Stomach (tissue), 9 donors: ENCODE measurements around the gene SUN3. TPM values are rescaled to one million over a fixed set of nuclear protein-coding genes. Genes with fewer than 3 reads are reported as not detected.
A peak's percentile ranks its signal among the peaks of the same experiment; 100 is the strongest.

Experiments used
- DNase-seq, 2 donors: peaks; one replicate each; pipeline versions ENCODE4 v3.0.0 to v3.0.0-alpha.2; 2013 to 2019
- H3K27ac ChIP-seq, 5 donors: fragments of 200-600 bp in 4 of 5; sonication (generic) in 4 of 5; one replicate each; pipeline ENCODE4 v1.5.1; 2013 to 2019; ENCODE audit warnings: mild to moderate bottlenecking in 1 of 5, moderate library complexity in 1 of 5
- H3K27me3 ChIP-seq, 3 donors: fragments of 200-600 bp; sonication (generic); one replicate each; pipeline ENCODE4 v1.5.1; 2017 to 2019; ENCODE audit warnings: mixed run types in 1 of 3
- H3K36me3 ChIP-seq, 4 donors: fragments of 200-600 bp; sonication (generic); 1 replicate in 3 of 4; 2 replicates in 1 of 4; pipeline ENCODE4 v1.5.1; 2016 to 2019
- H3K4me1 ChIP-seq, 4 donors: fragments of 200-600 bp; sonication (generic); one replicate each; pipeline ENCODE4 v1.5.1; 2016 to 2019
- H3K4me3 ChIP-seq, 4 donors: fragments of 200-600 bp; sonication (generic) in 3 of 4; one replicate each; pipeline ENCODE4 v1.5.1; 2016 to 2019; ENCODE audit warnings: mild to moderate bottlenecking in 1 of 4
- H3K9me3 ChIP-seq, 4 donors: fragments of 200-600 bp; sonication (generic); one replicate each; pipeline ENCODE4 v1.5.1; 2016 to 2019
- EP300 ChIP-seq: sonication (generic); formaldehyde crosslinking; IDR thresholded peaks from one replicate; pipeline ENCODE4 v1.6.1; 2017; ENCODE audit warnings: antibody characterized with exemption
- POLR2A ChIP-seq, 4 donors: fragments of 450-650 bp; IDR thresholded peaks; one replicate each; pipeline ENCODE4 v1.6.1; 2016; ENCODE audit warnings: antibody characterized with exemption in 4 of 4, control low read depth in 2 of 4, mild to moderate bottlenecking in 1 of 4, moderate library complexity in 1 of 4
- POLR2AphosphoS5 ChIP-seq, 3 donors: sonication (generic); formaldehyde crosslinking; IDR thresholded peaks; one replicate each; pipeline ENCODE4 v1.6.1; 2016; ENCODE audit warnings: antibody characterized with exemption in 3 of 3
- WGBS, 5 donors: extraction: QIAGEN DNeasy Blood & Tissue Kit in 3 of 5; methylation state at CpG; one replicate each; pipeline versions ENCODE4 v1.1.5 to v1.1.7; 2013 to 2018; 5-methylcytosine and 5-hydroxymethylcytosine counted together
- intact Hi-C: fragments of 100-400 bp; cut with DNase I; formaldehyde crosslinking; loops from one replicate; pipeline ENCODE4 v1.15.1; 2023; ENCODE audit warnings: low total_unique reads
- polyA plus RNA-seq, 3 donors: library from polyadenylated mRNA; stranded (reverse); fragments of 200-250 nt; gene quantifications; one replicate each; pipeline ENCODE4 v1.2.3, GENCODE V29; 2013
- total RNA-seq, 5 donors: library from RNA; depleted of rRNA; stranded (reverse); fragments of >200 nt; gene quantifications; one replicate each; pipeline versions ENCODE4 v1.1.0 to v1.2.3, GENCODE V29; 2014 to 2016
- TF ChIP-seq, protein P1 (sequence below), 7 experiments: fragments of 450-650 bp in 4 of 7; fragments of 200-600 bp in 3 of 7; sonication (generic) in 3 of 7; IDR thresholded peaks; one replicate each; pipeline ENCODE4 v1.5.1; 2016 to 2019; ENCODE audit warnings: antibody characterized with exemption in 7 of 7, control low read depth in 2 of 7, mild to moderate bottlenecking in 1 of 7
- donor health status: healthy with polysubstance abuse.
- donor health status: Bipolar disorder and iron deficiency.
- donor health status: healthy.

SUN3 gene
- total and polyA plus RNA-seq, 8 donors, result not detected

DNA sequence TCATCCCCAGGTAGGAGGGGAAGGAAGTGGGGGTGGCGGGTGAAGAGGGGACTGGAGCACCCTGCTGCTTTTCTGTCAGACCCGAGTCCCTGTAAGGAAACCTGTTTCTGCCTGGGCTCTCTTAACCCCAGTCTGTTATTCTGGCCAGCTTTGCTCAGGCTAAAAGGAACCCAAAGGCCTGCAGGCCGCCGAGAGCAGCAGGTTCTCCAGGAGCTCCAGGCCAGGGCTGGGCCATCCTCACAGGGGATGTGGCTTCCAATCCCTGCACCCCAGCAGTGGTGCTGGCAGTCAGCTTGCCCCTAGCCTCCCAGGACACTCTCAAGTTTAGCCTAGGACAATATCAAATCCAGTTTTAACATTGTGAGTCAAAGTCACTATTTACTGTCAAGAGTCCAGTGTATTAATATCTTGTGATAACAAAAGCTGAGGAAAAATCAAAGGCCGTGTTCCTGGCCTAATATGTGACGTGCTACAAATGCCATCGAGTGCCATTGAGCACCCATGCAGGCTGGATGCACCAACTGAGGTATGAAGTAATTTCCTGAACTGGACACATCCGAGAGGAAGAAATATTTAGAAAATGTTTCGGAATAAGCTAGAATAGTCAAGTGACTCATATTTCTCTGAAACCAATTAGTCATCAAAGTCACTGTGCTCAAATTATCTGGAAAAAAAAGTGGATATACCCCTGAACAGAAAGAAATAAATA, 87.6 kb downstream of the SUN3 start:
- H3K9me3 ChIP-seq, result no peaks in the 10 kb centered on the region
- peak overlapping the region; percentile 36 to 79 (median 68) for H3K27ac ChIP-seq
- no peak for DNase-seq
- H3K4me3 ChIP-seq, result no peak overlapping the region
- WGBS, 5 donors, result 59 to 65% (median 64%) methylated on average over 8 to 9 of the region's 9 CpGs
- intact Hi-C loops, result loop anchor here (5.0 kb wide), 1 partner anchor 171 kb away; no protein-coding TSS in a partner anchor
- H3K4me1 ChIP-seq, result peaks cover 0 to 15% (median 2%) of the 10 kb centered on the region in 4 donors
- TF ChIP-seq POLR2AphosphoS5 (IDR thresholded peaks at IDR 0.05) (peak in 1 of 3 donors; percentile 18), POLR2A (IDR thresholded peaks at IDR 0.05) (no peak), EP300 (no peak)
- TF ChIP-seq, protein P1, sequence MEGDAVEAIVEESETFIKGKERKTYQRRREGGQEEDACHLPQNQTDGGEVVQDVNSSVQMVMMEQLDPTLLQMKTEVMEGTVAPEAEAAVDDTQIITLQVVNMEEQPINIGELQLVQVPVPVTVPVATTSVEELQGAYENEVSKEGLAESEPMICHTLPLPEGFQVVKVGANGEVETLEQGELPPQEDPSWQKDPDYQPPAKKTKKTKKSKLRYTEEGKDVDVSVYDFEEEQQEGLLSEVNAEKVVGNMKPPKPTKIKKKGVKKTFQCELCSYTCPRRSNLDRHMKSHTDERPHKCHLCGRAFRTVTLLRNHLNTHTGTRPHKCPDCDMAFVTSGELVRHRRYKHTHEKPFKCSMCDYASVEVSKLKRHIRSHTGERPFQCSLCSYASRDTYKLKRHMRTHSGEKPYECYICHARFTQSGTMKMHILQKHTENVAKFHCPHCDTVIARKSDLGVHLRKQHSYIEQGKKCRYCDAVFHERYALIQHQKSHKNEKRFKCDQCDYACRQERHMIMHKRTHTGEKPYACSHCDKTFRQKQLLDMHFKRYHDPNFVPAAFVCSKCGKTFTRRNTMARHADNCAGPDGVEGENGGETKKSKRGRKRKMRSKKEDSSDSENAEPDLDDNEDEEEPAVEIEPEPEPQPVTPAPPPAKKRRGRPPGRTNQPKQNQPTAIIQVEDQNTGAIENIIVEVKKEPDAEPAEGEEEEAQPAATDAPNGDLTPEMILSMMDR (IDR thresholded peaks at IDR 0.05), result no peak
- no peaks in the 10 kb centered on the region for H3K36me3 ChIP-seq
- H3K27me3 ChIP-seq, result no peaks in the 10 kb centered on the region

DNA sequence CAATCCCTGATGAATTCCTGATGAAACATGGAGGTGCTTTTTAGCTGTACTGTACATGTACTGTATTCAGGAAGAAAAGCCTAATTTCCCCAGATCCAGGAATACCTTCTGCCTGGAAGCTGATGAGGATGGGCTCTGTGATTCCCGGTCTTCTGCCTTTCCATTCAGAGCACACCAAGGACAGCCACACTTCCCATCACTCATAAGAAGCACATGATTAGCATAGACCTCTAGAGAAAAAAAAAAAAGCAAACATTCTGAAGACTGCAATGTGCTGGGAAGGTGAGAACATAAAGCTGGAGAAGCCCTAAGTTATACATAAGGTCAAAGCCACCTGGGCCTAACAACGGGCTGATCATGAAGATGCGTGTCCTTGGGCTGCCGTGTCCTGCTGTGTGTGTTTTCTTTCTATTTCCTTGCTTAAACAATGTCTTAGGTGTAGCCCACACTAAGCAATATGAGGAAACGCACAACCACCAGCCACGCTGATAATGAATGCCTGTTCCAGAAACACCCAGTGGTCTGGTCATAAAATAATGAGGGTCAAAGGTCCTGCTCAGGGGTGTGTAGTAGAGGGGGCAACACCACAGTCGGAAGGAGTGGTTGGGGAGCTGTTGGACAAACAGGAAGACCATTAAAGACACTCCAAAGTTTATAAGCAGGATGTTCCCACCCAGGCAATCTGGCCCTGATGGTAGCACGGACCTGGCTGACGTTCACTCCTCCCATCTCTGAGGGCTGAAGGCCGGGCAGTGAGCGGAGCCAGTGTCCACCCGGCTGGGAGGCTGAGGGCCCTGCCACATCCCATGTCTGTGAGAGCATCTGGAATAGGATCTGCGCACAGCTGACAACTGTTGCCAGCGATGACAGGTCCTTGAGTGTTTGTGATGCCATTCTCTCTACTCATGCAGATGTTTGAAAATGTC, 88.6 kb downstream of the SUN3 start:
- WGBS, 5 donors, result 64 to 76% (median 68%) methylated on average over 14 of the region's 14 CpGs
- Histone ChIP-seq H3K9me3 (no peaks in the 10 kb centered on the region), H3K4me3 (no peak overlapping the region), H3K27ac (peak overlapping the region in 4 of 5 donors; percentile 60 to 79 (median 70)), H3K4me1 (peaks cover 0 to 15% (median 2%) of the 10 kb centered on the region in 4 donors), H3K27me3 (no peaks in the 10 kb centered on the region), H3K36me3 (no peaks in the 10 kb centered on the region)
- DNase-seq, result peak in 1 of 2 donors; percentile 42
- TF ChIP-seq, protein P1 (IDR thresholded peaks at IDR 0.05), result no peak
- TF ChIP-seq POLR2A (IDR thresholded peaks at IDR 0.05) (no peak), EP300 (no peak), POLR2AphosphoS5 (IDR thresholded peaks at IDR 0.05) (no peak)
- intact Hi-C loops, result loop anchor here (5.0 kb wide), 1 partner anchor 172 kb away; no protein-coding TSS in a partner anchor

DNA sequence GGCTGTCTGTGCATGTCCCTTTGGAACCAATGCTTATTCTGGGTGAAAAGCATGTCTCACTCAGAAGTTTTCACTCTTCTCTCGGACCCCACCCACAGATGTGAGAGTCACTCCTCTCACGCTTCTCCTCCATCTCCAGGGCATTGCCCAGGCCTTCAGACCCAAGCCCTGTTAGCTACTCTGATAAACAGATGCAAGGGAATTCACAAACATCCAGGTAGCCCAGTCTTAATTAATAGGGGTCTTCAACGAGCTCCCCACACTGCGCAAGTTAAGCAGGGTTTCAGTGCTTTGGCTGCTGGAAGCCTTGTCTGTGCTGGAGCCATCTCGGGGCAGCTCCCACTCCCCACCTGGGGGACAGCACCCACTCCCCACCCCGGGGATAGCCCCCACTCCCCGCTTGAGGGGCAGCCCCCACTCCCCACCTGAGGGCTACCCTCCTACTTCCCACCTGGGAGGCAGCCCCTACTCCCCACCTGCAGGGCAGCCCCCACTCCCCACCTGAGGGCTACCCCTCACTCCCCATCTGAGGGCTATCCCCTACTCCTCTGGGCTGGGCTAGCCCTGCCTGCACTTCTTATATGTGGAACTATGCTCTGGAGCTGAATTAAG, 89.4 kb downstream of the SUN3 start:
- no peak for TF ChIP-seq POLR2A (IDR thresholded peaks at IDR 0.05)
- TF ChIP-seq EP300, result no peak
- TF ChIP-seq POLR2AphosphoS5 (IDR thresholded peaks at IDR 0.05), result no peak
- Histone ChIP-seq H3K4me1 (peaks cover 0 to 15% (median 2%) of the 10 kb centered on the region in 4 donors), H3K9me3 (no peaks in the 10 kb centered on the region), H3K27me3 (no peaks in the 10 kb centered on the region), H3K36me3 (no peaks in the 10 kb centered on the region), H3K4me3 (no peak overlapping the region), H3K27ac (peak overlapping the region in 3 of 5 donors; percentile 7 to 79 (median 68))
- intact Hi-C loops, result loop anchor here (5.0 kb wide), 1 partner anchor 173 kb away; no protein-coding TSS in a partner anchor
- 86 to 93% (median 93%) methylated on average over 5 to 7 of the region's 7 CpGs for WGBS, 5 donors
- DNase-seq, result no peak

DNA sequence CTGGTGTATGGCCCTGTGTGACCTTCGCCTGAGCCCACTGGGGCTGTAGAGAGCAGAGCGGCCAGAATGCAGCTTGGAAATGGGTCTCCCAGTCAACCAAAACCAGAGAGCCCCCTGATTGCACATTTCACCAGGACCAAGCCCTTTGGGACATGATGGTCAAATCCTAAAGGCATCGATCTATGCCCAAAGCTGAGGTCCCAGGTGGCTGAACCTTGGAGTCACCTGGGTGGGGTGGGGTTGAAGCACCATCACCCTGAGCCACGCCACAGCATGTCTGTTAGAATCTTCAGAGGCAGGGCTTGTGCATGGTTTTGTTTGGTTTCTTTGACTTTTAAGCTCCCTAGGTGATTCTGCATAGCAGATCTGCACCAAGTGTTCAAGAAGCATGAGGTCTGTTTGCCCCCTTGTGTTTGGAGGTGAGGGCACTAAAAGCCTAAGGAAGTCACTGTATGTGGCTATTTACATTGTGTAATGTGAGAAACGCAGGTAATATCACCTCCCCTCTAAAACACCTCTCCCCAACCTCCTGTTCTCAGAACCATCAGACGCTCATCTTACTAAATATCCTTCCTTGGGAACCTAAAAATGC, 90.2 kb downstream of the SUN3 start:
- H3K4me3 ChIP-seq, result no peak overlapping the region
- H3K27me3 ChIP-seq, result no peaks in the 10 kb centered on the region
- H3K36me3 ChIP-seq, result no peaks in the 10 kb centered on the region
- H3K27ac ChIP-seq, result no peak overlapping the region
- no peak for DNase-seq
- no peaks in the 10 kb centered on the region for H3K9me3 ChIP-seq
- H3K4me1 ChIP-seq, result peaks cover 0 to 15% (median 2%) of the 10 kb centered on the region in 4 donors
- no peak for TF ChIP-seq EP300
- 59 to 92% (median 81%) methylated on average over 4 to 6 of the region's 6 CpGs for WGBS, 5 donors
- intact Hi-C loops, result no loop called here
